SK-N-SH (cell line): ENCODE results near the gene CNTN4. TPM values are rescaled to one million over a fixed set of nuclear protein-coding genes. Genes with fewer than 3 reads are reported as not detected.

Experiments
- CTCF ChIA-PET: fragments of 300-600, 350-600 bp; formaldehyde crosslinking; extraction: SDS; loops from one replicate; lab custom pipeline; 2021; lab: Yijun Ruan, JAX
- POLR2A ChIA-PET: fragments of 350-600 bp; sonication (Branson Sonifier 250); formaldehyde crosslinking; extraction: SDS; loops from one replicate; lab custom pipeline; 2020; ENCODE audit warnings: antibody characterized with exemption, inconsistent platforms; lab: Yijun Ruan, JAX
- DNase-seq: peaks from one replicate; pipeline ENCODE4 v3.0.0; 2012
- H2AFZ ChIP-seq: fragments of 200-600 bp; sonication (generic); 2 replicates; pipeline ENCODE4 v1.8.1; 2016; ENCODE audit warnings: antibody characterized with exemption, mild to moderate bottlenecking, low read depth
- H3F3A ChIP-seq: fragments of 200-600 bp; sonication (generic); replicated peaks from 2 replicates; pipeline ENCODE3; 2016; ENCODE audit warnings: antibody characterized with exemption, mild to moderate bottlenecking; ENCODE audit not compliant: insufficient read depth
- H3K27ac ChIP-seq, 2 experiments: fragments of 200-500 bp in 1 of 2; fragments of 200-600 bp in 1 of 2; sonication (Bioruptor generic) in 1 of 2; sonication (generic), shearing (Covaris generic) in 1 of 2; 2 replicates each; pipeline versions ENCODE4 v1.5.1 to v1.6.1; 2014 to 2016; ENCODE audit warnings: low read depth in 2 of 2, inconsistent platforms in 1 of 2, low read length in 1 of 2, mild to moderate bottlenecking in 1 of 2, mixed read lengths in 1 of 2
- H3K27me3 ChIP-seq: fragments of 200-600 bp; sonication (generic), shearing (Covaris generic); 2 replicates; pipeline ENCODE4 v1.6.1; 2016; ENCODE audit warnings: mixed run types; ENCODE audit not compliant: insufficient read depth
- H3K36me3 ChIP-seq, 2 experiments: fragments of 200-500 bp in 1 of 2; fragments of 200-600 bp in 1 of 2; sonication (Bioruptor generic) in 1 of 2; sonication (generic) in 1 of 2; replicated peaks in 1 of 2; 2 replicates each; pipeline versions ENCODE3 to v1.5.1; 2014 to 2016; ENCODE audit warnings: low read length in 1 of 2, mild to moderate bottlenecking in 1 of 2; ENCODE audit not compliant: insufficient read depth in 2 of 2, control insufficient read depth in 1 of 2
- H3K4me1 ChIP-seq, 2 experiments: fragments of 200-500 bp in 1 of 2; fragments of 200-600 bp in 1 of 2; sonication (Bioruptor generic) in 1 of 2; sonication (generic), shearing (Covaris generic) in 1 of 2; 2 replicates each; pipeline versions ENCODE4 v1.5.1 to v1.6.1; 2014 to 2016; ENCODE audit warnings: low read depth in 1 of 2, low read length in 1 of 2, mixed run types in 1 of 2; ENCODE audit not compliant: insufficient read depth in 2 of 2, control insufficient read depth in 1 of 2
- H3K4me2 ChIP-seq: fragments of 200-600 bp; sonication (generic), shearing (Covaris generic); 2 replicates; pipeline ENCODE4 v1.6.1; 2017; ENCODE audit warnings: mixed run types
- H3K4me3 ChIP-seq, 2 experiments: fragments of 200-500 bp in 1 of 2; fragments of 200-600 bp in 1 of 2; sonication (Bioruptor generic) in 1 of 2; sonication (generic), shearing (Covaris generic) in 1 of 2; 2 replicates each; pipeline versions ENCODE4 v1.5.1 to v1.8.1; 2014 to 2016; ENCODE audit warnings: low read depth in 2 of 2, inconsistent platforms in 1 of 2, low read length in 1 of 2, mild to moderate bottlenecking in 1 of 2, mixed read lengths in 1 of 2, moderate library complexity in 1 of 2
- H3K79me2 ChIP-seq: fragments of 200-600 bp; sonication (generic); 2 replicates; pipeline ENCODE4 v1.8.1; 2017; ENCODE audit warnings: mild to moderate bottlenecking; ENCODE audit not compliant: insufficient read depth
- H3K9ac ChIP-seq: fragments of 200-600 bp; sonication (generic); 2 replicates; pipeline ENCODE4 v1.6.1; 2017; ENCODE audit warnings: mixed run types
- H3K9me2 ChIP-seq: fragments of 200-600 bp; sonication (generic); 2 replicates; pipeline ENCODE4 v1.6.1; 2017; ENCODE audit warnings: mixed run types
- H3K9me3 ChIP-seq: fragments of 200-600 bp; sonication (generic); 2 replicates; pipeline ENCODE4 v1.6.1; 2017; ENCODE audit warnings: mixed run types, mild to moderate bottlenecking, moderate library complexity
- H4K20me1 ChIP-seq: fragments of 200-600 bp; sonication (generic); 2 replicates; pipeline ENCODE4 v1.6.1; 2017; ENCODE audit warnings: mild to moderate bottlenecking, mixed run types; ENCODE audit not compliant: insufficient read depth
- CHD2 ChIP-seq: fragments of 150-350 bp; IDR thresholded peaks from 2 replicates; pipeline ENCODE4 v1.6.1; 2018; ENCODE audit warnings: low read length; ENCODE audit not compliant: partially characterized antibody
- FOSL2 ChIP-seq: IDR thresholded peaks from 2 replicates; pipeline ENCODE4 v1.4.0; 2012; ENCODE audit warnings: low read depth, mild to moderate bottlenecking, moderate library complexity, borderline replicate concordance
- FOXM1 ChIP-seq: IDR thresholded peaks from 2 replicates; pipeline ENCODE4 v1.4.0; 2012; ENCODE audit warnings: low read depth, mild to moderate bottlenecking
- GATA2 ChIP-seq: sonication (generic); formaldehyde crosslinking; IDR thresholded peaks from 2 replicates; pipeline ENCODE4 v1.5.0; 2020; ENCODE audit warnings: mild to moderate bottlenecking, missing genetic modification reagents
- MAX ChIP-seq: IDR thresholded peaks from 2 replicates; pipeline ENCODE4 v1.4.0; 2012; ENCODE audit warnings: low read depth
- MEF2A ChIP-seq: IDR thresholded peaks from 2 replicates; pipeline ENCODE4 v1.4.0; 2012; ENCODE audit warnings: low read depth, borderline replicate concordance
- NRF1 ChIP-seq: IDR thresholded peaks from 2 replicates; pipeline ENCODE4 v1.6.1; 2012; ENCODE audit warnings: low read depth, mild to moderate bottlenecking, low read length
- POLR2AphosphoS5 ChIP-seq: IDR thresholded peaks from 2 replicates; pipeline ENCODE4 v1.6.1; 2012; ENCODE audit warnings: low read depth, low read length
- RAD21 ChIP-seq: IDR thresholded peaks from 2 replicates; pipeline ENCODE4 v1.6.1; 2012; ENCODE audit warnings: mild to moderate bottlenecking, low read length
- RCOR1 ChIP-seq: fragments of 150-350 bp; IDR thresholded peaks from 2 replicates; pipeline ENCODE4 v1.6.1; 2017; ENCODE audit warnings: antibody characterized with exemption, low read length
- REST ChIP-seq: IDR thresholded peaks from 2 replicates; pipeline ENCODE4 v1.6.1; 2012; ENCODE audit warnings: mild to moderate bottlenecking, low read depth, low read length, moderate library complexity
- RXRA ChIP-seq: IDR thresholded peaks from 2 replicates; pipeline ENCODE4 v1.4.0; 2012; ENCODE audit warnings: low read depth, mild to moderate bottlenecking, borderline replicate concordance
- SIN3A ChIP-seq: IDR thresholded peaks from 2 replicates; pipeline ENCODE4 v1.6.1; 2012; ENCODE audit warnings: low read depth, mild to moderate bottlenecking, low read length, moderate library complexity, borderline replicate concordance
- SMC3 ChIP-seq: IDR thresholded peaks from 2 replicates; pipeline ENCODE4 v1.6.1; 2012; ENCODE audit warnings: low read depth, low read length, improper control_type of control experiment
- TAF1 ChIP-seq: IDR thresholded peaks from 2 replicates; pipeline ENCODE4 v1.6.1; 2012; ENCODE audit warnings: low read depth, mild to moderate bottlenecking, low read length, moderate library complexity, borderline replicate concordance
- TCF12 ChIP-seq: IDR thresholded peaks from 2 replicates; pipeline ENCODE4 v1.4.0; 2012
- TEAD4 ChIP-seq: IDR thresholded peaks from 2 replicates; pipeline ENCODE4 v1.4.0; 2012; ENCODE audit warnings: mild to moderate bottlenecking, borderline replicate concordance; ENCODE audit not compliant: insufficient read depth
- USF1 ChIP-seq: IDR thresholded peaks from 2 replicates; pipeline ENCODE4 v1.4.0; 2012; ENCODE audit warnings: low read depth, borderline replicate concordance
- polyA plus RNA-seq, 3 experiments: library from polyadenylated mRNA; depleted of rRNA; stranded (reverse); fragments of >200 nt; gene quantifications; 2 replicates each; pipeline ENCODE4 v1.2.3, GENCODE V29; 2012
- TF ChIP-seq, protein P1 (sequence below): IDR thresholded peaks from 2 replicates; pipeline ENCODE4; 2012
- TF ChIP-seq, protein P2 (sequence below): fragments of 150-350 bp; IDR thresholded peaks from 2 replicates; pipeline ENCODE4 v1.6.1; 2016; ENCODE audit warnings: mild to moderate bottlenecking, low read depth, low read length

The CNTN4 gene
- polyA plus RNA-seq, 1 of the 3 experiments (the other 2 are of a cell fraction): 0.12 TPM

DNA sequence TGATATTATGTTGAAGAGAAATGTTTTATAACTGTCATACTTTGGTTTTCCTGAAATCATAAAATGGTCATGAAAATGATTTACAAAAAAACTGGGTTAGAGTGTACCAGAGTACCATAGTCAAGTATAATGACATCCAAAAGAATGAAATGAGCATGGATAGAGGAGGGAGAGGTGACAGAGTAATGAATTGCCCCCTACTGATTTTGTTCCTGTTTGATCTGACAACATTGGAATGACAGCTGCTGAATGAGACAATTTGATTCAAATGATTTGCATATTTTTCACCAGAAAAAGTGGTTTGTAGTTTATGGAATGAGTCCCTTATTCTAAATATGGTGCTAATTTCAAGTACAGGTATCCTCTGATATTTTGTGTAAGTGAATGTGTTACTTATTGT, 271.7 kb downstream of the CNTN4 start:
- H3K4me2 ChIP-seq: no peak overlapping the region
- H3F3A ChIP-seq: no peaks in the 10 kb centered on the region
- no peaks in the 10 kb centered on the region for H3K9me2 ChIP-seq
- H3K9me3 ChIP-seq: no peaks in the 10 kb centered on the region
- no peak overlapping the region for H3K27ac ChIP-seq
- H2AFZ ChIP-seq: no peak overlapping the region
- DNase-seq: no peak
- no peak overlapping the region for H3K4me3 ChIP-seq
- no peak overlapping the region for H3K9ac ChIP-seq
- H3K27me3 ChIP-seq: no peaks in the 10 kb centered on the region
- POLR2A ChIA-PET: no interaction called here
- H4K20me1 ChIP-seq: no peaks in the 10 kb centered on the region
- H3K36me3 ChIP-seq: no peaks in the 10 kb centered on the region
- TF ChIP-seq TCF12 (no peak), TEAD4 (no peak), POLR2AphosphoS5 (no peak), SIN3A (no peak), USF1 (no peak), GATA2 (CRISPR knock-in tag) (no peak), MAX (no peak), RCOR1 (no peak), FOSL2 (no peak), FOXM1 (no peak), TAF1 (no peak), NRF1 (no peak), RXRA (no peak), CHD2 (no peak), MEF2A (no peak), SMC3 (no peak), RAD21 (no peak), REST (no peak)
- TF ChIP-seq, protein P1, sequence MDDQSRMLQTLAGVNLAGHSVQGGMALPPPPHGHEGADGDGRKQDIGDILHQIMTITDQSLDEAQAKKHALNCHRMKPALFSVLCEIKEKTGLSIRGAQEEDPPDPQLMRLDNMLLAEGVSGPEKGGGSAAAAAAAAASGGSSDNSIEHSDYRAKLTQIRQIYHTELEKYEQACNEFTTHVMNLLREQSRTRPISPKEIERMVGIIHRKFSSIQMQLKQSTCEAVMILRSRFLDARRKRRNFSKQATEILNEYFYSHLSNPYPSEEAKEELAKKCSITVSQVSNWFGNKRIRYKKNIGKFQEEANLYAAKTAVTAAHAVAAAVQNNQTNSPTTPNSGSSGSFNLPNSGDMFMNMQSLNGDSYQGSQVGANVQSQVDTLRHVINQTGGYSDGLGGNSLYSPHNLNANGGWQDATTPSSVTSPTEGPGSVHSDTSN: no peak
- TF ChIP-seq, protein P2, sequence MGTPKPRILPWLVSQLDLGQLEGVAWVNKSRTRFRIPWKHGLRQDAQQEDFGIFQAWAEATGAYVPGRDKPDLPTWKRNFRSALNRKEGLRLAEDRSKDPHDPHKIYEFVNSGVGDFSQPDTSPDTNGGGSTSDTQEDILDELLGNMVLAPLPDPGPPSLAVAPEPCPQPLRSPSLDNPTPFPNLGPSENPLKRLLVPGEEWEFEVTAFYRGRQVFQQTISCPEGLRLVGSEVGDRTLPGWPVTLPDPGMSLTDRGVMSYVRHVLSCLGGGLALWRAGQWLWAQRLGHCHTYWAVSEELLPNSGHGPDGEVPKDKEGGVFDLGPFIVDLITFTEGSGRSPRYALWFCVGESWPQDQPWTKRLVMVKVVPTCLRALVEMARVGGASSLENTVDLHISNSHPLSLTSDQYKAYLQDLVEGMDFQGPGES: no peak
- no peaks in the 10 kb centered on the region for H3K79me2 ChIP-seq
- CTCF ChIA-PET: interaction anchor here (1.4 kb wide), 1 partner anchor 47 kb away, joined by 3 read pairs; no protein-coding TSS in a partner anchor
- H3K4me1 ChIP-seq: peaks cover 0 to 3% of the 10 kb centered on the region in 2 experiments; a peak in 2 of 4 replicates
